ENCODE measurements around the gene PLBD2.
A peak's percentile ranks its signal among the peaks of the same experiment; 100 is the strongest.

Gene PLBD2

DNA sequence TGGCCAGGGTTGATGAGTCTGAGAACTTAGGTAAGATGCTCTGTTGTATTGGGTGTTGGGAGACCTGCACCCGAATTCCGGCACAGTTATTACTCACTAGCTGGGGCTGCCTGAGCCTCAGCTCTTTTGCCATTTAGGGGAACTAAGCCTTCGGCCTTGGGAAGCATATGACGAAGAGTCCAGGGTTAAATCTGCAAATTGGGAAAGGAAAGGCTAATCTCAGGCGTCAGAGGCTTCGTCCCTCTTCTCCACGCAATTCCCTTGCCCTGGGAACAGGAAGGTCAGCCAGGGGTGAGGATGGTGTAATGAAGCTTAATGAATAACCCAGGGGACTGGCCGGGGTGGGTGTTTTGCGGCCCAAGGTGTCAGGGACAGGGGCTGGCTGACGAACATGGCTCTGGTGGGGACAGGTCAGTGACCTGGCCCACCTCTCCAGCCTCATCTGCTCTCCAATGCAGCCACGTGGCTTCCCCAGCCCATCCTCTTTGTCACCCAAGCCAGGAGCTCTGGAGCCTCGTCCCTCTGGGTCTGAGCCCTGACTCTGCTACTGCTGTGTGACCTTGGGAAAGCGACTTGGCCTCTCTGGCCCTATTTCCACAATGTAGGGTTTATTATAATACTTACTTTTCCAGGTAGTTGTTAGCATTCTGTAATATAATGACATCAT, 60.0 kb downstream of the PLBD2 start:
- DNase-seq (ENCODE audit: low read depth in 2 of 2): no peak

DNA sequence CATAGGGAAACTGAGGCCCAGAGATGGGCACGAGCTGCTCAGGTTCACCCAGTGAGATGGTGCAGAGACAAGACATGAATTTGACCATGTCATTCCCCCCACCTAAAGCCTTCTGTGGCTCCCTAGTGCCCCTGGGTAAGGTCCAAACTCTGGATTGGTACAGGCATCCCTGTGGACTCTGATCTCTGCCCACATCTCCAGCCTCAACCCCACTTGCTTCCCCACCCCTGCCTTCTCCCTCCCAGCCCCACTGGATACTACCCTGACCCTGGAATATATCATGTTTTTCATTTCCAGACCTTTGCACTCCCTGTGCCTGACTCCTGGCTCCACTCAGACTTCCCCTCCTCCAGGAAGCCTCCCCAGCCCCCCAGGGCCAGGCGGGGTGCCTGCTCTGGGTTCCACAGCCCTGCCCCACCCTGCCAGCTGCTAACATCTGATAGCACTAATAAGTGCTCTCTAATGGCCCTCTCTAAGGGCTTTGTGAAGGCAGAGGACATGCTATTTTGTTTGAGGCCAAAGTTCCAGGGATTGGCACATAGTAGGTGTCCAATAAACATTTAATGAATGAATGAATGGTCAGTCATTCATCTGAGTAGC, 62.7 kb downstream of the PLBD2 start:
- DNase-seq (ENCODE audit: low read depth in 2 of 2): no peak

DNA sequence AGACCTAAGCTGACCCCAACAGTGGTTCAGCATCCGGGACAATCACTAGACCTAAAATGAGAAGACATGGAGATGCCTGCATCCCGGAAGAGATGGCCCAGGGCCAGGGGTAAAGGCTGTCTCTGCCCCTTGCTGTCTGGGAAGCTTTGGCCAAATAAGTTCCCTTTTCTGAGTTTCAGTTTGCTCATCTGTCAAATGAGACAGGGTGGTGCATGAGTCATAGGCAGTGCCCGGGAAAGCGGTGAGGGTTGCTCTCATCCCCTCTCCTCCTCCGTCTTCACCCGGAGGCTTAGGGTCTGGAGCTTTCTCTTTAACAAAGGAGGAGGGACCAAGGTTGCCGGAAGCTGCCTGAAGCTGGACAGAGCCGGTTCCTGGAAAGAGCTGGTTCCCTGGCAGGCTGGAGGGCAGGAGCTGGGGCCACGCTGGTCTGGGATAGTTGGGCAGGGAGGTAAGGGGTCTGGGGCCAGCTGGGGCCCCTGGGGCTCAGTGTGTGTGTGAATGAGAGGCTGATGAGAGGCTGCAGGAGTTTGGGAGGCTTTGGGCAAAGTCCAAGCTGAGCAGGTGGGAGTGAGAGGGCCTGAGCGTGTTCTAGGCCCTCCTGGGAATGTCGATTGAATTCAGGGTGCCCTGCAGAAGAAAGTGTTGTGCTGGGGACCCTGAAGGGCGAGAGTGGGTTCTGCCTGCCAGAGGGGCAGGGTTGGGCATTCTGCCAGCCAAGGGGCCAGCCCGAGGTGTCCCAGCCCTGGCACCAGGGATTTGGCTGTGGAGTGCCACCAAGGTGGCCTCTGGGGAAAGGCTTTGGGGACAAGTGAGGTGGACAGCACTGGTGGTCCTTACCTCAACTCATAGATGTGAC, 63.9 kb downstream of the PLBD2 start, which contains the start of gene SDSL:
Gene SDSL, plus strand, starts transcription at position 351 of the 856 bp plus-strand sequence. CDS start 5,603 bp downstream, outside the sequence.
- DNase-seq (ENCODE audit: low read depth in 2 of 2): peak in 1 of 2 donors; percentile 8

DNA sequence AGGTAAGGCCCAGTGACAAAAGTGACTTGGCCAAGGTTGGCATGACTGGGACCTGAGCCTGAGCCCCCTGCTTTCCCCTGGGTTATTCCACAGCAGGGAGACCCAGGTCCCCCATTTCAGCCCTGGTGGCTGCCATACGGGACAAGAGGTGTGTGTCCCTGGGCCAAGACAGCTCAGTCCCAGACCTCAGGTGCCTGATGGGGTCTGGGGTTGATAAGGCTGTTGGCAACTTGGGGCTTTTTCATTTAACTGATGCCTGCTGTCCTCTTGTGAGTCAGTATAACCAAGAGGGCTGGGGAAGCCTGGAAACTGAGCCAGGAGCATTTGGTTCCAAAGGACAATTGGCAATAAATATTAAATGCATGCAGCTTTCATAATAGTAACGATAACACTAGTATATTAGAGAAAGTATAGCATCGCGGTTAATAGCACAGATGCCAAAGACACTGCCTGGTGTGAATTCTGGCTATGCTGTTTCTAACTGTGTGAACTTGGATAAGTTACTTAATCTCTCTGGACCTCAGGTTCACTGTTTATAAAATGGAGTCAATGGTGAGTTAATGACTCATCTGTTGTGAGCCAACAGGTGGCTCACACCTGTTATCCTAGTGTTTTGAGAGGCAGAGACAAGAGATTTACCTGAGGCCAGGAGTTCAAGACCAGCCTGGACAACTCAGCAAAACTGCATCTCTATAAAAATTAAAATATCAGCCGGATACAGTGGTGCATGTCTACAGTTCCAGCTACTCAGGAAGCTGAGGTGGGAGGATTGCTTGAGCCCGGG, 64.7 kb downstream of the PLBD2 start:
- DNase-seq (ENCODE audit: low read depth in 2 of 2): no peak

DNA sequence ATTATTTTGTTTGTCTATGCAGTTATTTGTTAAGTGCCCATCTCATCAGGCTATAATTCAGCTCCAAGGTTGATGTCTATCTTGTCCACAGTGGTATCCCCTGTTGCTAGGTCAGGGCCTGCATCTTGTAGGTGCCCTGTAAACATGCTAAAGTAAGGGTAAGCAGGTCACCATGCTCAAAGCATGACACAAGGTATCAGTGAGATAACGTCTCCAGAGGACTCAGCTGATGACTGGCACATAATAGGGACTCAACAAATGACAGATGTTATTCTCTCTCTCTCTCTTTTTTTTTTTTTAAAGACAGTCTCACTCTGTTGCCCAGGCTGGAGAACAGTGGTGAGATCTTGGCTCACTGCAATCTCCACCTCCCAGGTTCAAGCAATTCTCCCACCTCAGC, 66.1 kb downstream of the PLBD2 start:
- no peak for DNase-seq (ENCODE audit: low read depth in 2 of 2)

DNA sequence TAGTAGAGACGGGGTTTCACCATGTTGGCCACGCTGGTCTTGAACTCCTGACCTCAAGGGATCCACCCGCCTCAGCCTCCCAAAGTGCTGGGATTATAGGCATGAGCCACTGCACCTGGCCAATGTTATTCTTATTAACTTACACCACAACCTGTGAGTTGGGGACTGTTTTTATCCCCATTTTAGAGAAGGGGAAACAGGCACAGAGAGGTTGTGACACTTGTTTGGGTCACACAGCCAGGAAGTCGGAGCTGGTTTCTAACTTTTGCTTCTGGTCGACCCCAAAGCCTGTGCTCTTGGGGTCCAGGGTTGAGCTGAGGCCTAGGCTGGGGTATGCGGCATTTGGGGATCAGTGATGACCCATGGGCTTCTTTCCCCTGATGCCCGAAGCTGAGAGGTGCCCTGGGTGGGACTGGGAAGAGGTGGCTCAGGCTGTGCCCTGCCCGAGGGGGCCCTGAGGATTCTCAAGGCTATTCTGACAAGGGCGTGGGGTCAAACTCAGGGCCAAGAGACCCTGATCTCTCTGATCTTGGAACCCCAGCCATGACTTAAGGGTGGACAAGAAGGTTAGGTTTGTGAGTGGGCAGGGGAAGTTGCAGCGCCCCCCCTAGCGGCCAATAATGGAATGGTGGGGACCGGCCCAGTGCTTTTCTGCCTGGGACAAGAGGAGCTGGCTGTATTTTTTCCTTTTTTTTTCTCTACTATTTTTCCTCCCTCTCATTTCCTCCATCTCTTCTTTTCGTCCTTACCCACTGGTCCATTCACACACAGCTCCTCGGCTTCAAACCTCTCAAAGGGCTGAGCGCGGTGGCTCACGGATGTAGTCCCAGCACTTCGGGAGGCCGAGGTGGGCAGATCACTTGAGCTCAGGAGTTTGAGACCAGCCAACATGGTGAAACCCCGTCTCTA, 66.8 kb downstream of the PLBD2 start:
- peak in 1 of 2 donors; percentile 18 for DNase-seq (ENCODE audit: low read depth in 2 of 2)

DNA sequence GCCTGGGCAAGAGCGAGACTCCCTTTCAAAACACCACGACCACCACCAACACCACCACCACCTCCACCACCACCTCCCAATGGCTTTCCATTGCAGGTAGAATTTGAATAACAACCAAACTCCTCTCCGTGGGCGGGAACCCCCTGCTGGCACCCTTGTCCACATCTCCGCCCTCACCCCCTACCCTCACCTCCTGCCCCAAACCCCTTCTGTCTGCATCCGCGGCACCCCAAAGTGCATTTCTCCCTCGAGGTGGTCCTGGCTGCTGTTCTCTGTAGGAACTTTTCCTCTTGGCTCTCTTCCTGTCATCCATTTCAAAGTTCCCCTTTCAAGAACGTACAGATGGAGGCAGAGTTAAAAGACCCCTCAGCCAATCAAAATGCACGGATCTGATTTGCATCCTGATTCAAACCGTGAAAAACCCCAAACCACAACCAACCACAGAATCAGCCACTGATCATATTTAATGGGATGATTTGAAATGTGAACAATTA, 67.6 kb downstream of the PLBD2 start:
- no peak for DNase-seq (ENCODE audit: low read depth in 2 of 2)

DNA sequence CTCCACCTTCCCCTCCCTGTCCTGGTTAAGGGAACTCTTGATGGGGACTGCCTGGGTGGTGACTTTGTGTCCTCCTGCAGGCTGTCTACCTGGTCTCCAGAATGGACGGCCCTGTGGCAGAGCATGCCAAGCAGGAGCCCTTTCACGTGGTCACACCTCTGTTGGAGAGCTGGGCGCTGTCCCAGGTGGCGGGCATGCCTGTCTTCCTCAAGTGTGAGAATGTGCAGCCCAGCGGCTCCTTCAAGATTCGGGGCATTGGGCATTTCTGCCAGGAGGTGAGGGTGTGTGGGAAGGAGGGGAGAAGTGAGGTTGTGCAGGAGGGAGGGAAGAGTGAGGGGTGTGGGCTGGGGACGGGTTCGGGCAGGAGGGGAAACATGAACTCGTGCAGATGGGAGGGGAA, 69.5 kb downstream of the PLBD2 start:
- DNase-seq (ENCODE audit: low read depth in 2 of 2): no peak

DNA sequence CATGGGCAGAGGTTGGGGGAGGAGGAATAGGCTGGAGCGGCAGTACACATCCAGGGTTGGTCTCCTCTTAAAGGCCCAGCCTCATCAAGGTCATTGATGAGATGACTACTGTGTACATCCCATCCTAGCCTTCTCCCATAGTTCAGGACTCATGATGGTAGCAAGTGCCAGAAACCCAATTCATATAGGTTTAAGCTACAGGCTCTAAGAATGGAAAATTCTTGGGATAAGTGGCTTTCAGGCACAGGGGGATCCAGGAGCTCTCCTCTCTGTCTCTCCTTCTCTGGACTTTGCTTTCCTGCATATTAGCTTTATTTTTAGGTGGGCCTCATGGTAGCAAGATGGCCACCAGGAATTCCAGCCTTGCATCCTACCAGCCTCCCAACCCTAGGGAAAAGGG, 70.1 kb downstream of the PLBD2 start:
- DNase-seq (ENCODE audit: low read depth in 2 of 2): no peak

DNA sequence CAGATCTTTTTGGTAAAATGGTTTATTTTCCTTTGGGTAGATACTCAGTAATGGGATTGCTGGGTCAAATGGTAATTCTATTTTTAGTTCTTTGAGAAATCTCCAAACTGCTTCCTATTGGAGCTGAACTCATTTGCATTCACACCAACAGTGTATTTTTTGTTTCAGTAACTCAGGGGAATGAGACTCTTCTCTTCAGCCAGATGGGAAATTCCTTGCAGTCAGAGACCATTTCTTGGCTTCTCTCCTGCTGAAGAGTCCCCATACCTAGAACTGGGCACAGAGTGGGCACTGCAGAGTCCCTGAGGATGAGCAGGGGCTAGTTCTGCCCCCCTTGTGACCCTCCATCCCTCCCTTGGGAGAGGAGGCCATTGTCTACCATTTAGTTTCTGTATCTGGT, 74.6 kb downstream of the PLBD2 start:
- DNase-seq (ENCODE audit: low read depth in 2 of 2): no peak

DNA sequence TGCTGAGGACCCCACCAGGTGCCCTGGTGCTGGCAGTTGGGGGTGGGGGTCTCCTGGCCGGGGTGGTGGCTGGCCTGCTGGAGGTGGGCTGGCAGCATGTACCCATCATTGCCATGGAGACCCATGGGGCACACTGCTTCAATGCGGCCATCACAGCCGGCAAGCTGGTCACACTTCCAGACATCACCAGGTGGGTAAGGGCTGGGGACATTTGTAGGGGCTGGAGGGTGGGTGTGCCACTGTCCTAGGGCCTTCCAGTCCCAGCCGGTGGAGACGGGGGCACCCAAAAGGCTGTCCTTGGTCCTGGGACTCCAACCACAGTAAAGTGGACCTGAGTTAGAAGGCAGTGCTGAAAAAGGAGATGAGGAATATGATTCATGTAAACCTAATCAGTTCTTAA, 77.0 kb downstream of the PLBD2 start:
- DNase-seq (ENCODE audit: low read depth in 2 of 2): no peak

DNA sequence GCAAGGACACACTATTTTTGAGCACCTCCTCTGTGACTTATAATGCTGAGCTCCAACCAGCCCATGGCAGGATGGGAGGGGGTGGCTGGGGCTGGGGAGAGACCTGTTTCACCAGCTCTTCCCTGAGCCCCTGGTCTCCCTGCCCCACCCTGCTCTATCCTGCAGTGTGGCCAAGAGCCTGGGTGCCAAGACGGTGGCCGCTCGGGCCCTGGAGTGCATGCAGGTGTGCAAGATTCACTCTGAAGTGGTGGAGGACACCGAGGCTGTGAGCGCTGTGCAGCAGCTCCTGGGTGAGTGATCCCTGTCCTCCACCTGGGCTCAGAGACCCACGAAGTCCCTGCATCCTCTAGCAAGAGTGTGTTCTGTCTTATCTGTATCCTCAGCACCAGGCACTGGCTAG, 78.2 kb downstream of the PLBD2 start:
- no peak for DNase-seq (ENCODE audit: low read depth in 2 of 2)

DNA sequence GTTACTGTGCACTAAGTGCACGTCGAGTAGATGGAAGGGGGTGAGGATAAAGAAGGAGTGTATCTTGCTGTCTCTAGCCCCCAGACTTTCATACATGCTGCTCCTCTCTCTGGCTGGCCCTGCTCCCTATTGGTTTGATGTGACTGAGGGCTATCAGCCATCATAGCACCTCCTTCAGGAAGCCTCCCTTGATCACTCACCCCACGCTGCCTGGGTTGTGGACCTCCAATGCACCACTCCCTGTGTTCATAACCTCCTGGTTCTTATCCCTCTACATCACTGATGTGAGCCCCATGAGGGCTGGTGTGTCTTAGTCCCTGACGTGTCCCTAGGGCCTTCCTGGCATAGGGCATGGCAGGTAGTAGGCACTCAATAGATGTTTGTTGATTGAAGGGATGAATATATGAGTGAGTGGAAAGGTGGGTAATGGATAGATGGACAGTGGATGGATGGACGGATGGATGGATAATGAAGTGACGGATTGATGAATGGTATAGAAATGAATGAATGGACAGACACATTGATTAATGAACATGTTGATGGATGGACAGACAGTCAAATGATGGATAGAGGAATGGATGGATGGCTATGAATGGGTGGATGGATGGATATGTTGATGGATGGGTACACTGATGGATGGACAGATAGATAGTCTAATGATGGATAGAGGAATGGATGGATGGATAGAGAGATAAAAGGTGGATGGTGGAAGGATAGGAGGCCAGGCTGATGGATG, 78.8 kb downstream of the PLBD2 start:
- no peak for DNase-seq (ENCODE audit: low read depth in 2 of 2)

DNA sequence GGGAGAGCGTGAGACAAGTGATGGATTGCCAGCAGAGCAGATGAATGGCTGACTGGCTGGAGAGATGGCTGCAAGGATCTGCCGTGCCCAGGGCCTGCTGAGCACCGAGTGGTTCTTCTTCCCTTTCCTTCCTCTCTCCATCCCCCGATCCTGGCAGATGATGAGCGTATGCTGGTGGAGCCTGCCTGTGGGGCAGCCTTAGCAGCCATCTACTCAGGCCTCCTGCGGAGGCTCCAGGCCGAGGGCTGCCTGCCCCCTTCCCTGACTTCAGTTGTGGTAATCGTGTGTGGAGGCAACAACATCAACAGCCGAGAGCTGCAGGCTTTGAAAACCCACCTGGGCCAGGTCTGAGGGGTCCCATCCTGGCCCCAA, 79.3 kb downstream of the PLBD2 start:
- DNase-seq (ENCODE audit: low read depth in 2 of 2): no peak

DNA sequence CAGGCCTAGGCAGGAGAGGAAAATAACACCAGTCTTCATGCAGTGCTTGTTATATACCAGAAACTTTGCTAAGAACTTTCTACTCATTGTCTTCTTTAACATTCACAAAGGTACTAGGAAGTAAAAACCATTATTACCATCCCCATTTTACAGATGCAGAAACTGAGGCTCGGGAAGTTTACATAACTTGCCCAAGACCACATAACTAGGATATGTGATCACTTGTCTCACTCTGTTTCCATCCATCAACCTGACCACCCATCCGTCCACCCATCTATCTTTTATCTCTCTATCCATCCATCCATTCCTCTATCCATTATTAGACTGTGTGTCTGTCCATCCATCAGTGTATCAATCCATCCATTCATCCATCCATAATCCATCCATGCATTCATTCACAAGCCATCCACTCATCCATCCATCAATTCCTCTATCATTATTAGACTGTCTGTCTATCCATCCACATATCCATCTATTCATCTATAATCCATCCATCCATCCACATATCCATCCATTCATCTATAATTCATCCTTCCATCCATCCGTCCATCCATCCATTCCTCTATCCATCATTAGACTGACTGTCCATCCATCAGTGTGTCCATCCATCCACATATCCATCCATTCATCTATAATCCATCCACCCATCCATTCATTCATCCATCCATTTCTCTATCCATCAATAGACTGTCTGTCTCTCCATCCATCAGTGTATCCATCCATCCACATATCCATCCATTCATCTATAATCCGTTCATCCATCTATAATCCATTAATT, 80.3 kb downstream of the PLBD2 start:
- DNase-seq (ENCODE audit: low read depth in 2 of 2): no peak

DNA sequence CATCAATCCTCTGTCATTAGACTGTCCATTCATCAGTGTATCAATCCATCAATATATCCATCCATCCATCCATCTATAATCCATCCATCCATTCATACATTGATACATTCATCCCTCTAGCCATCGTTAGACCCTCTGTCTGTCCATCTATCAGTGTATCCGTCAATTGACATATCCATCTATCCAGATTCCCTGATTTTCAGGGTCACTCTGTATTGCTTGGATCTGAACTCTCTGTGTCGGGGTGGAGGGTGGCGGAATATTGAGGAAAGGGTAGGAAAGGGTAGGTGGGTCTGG, 80.9 kb downstream of the PLBD2 start:
- DNase-seq (ENCODE audit: low read depth in 2 of 2): no peak

DNA sequence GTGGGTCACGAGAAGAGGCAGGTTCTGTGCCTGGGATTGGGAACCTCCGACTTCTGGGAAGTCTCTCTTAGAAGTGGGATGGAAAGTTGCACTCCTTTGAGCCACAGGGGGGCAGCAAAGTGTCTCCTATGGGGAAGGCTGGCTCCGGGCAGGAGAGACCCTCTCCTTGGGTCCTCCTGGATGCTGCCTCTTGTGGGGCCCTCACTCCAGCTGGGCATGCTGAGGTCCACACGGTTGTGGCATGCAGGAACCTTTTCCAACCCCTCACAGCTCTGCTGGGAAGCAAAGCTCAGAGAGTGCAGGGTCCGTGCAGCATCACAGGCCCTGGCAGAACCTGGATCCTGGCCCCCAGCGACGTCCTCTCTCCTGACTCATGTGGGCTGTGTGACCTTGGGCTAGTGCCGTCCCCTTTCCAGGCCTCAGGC, 81.2 kb downstream of the PLBD2 start:
- DNase-seq (ENCODE audit: low read depth in 2 of 2): no peak

DNA sequence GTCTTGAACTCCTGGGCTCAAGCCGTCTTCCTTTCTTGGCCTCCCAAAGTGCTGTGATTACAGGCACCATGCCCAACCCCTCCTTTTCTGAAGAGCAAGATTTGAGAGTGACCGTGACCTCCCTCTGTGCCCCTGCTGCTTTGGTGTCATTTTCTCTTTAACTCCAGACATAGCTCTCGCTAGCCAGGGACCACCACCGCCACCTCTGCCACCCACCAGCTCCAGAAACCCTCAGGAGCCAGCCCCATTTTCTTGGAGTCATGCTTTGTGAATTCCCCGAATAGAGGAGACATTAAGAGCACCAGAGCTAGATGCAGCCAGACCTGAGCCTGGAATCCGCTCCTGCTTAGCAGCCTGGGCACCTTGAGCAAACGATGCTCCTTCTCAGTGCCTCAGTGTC, 81.9 kb downstream of the PLBD2 start:
- no peak for DNase-seq (ENCODE audit: low read depth in 2 of 2)
